HL-60/S4 treated with phorbol 12-myristate 13-acetate at 8.2 ng/mL for 4 days and 3 days (cell line): ENCODE results near the gene VAPA.
"Not testable (repeated sequence)": the region's sequence is repeated elsewhere in the genome, so short reads cannot be mapped to it uniquely, and the experiment has no call there.

ENCODE experiments used
- in situ Hi-C: fragments of 300-500 bp; cut with MboI; formaldehyde crosslinking; loops from 2 replicates; pipeline ENCODE4 v1.15.0; 2022; ENCODE audit warnings: low sequenced_read_pairs

VAPA gene

DNA sequence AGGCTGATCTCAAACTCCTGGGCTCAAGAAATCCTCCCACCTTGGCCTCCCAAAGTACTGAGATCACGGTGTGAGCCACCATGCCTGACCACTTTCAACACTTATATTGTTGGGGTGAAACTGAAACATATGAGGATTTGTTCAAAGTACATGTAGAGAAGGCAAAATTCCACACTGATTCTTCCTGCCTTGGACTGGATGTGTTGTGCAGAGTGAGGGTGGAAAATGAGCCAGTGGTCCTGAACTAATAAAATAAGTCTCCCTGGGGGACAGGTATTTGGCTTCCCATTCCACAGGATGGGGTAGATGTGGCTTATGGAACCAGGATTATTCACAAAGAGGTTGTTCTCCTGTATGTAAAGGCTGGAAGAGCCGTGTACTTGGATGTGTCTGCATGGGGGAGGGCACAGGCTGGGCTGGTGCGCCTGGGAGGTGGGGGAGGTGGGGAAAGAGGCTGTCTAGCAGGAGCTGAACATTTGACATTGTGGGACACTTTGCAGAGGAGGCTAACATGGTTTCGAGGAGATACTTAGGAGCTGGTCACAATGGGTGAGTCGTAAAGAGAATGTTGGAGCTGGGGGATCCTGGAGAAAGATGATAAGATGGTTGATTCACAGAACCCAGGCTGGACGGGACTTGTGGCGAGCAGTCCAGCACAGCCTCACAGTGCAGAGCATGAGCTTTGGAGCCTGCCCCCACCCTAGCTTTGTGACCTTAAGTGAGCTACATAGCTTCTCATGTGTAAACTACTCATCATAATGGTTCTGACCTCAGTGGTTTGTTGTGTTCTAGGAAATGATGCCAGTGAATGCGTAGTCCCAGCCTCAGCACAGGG lies 28.4 kb upstream of the VAPA start, which contains the start of gene TXNDC2:
TSS of gene TXNDC2 (plus strand) at position 804 of the 835 bp plus-strand sequence. CDS start 708 bp downstream, outside the sequence.
- in situ Hi-C loops, result no loop called here

DNA sequence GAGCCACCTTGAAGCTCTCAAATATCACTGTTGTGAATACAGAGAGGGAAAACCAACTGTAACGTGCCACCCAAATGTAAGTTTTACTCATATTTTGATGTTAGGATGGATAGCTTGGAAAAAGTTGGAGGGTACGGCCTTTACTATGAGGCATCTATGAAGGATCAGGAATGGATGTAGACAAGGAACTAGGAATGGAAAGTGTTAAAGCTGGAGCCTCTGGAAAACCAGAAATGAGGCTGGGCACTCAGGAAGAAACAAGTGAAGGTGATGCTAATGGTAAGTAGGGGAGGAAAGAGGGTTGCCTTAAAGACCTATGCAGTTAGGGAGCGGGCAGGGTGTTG lies 27.8 kb upstream of the VAPA start:
- in situ Hi-C loops, result no loop called here

DNA sequence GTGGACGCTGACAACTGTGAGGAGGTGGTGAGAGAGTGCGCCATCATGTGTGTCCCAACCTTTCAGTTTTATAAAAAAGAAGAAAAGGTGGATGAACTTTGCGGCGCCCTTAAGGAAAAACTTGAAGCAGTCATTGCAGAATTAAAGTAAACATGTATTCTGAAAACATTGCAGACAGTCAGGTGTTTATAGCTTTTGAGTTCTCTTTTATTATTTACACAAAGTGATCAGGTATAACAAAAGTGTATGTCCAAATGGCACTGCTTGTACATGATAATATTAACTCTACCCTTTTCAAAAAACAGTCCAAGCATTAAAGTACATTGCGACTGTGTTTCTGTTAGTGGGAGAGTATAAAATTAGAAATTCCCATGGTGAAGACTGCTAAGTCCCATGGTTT lies 25.8 kb upstream of the VAPA start:
- in situ Hi-C loops, result no loop called here

DNA sequence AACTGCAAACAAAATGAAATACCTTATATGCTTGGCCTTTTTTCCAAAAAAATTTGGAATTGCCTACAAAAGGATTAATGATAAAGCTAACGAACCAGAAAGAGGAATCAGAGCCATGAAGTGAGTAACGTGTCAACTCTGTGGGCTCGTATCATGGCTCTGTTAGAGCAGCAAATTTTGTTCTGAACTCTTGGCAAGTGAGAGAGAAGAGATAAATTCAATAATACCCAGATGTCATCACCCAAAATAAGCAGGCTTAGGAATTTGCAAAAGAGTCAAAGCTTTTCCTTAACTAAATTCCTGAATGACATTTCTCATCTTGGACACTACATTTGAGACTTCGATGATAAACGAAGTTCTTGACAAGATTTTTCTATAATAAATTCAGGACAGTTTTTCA lies 23.6 kb upstream of the VAPA start:
- in situ Hi-C loops, result no loop called here

DNA sequence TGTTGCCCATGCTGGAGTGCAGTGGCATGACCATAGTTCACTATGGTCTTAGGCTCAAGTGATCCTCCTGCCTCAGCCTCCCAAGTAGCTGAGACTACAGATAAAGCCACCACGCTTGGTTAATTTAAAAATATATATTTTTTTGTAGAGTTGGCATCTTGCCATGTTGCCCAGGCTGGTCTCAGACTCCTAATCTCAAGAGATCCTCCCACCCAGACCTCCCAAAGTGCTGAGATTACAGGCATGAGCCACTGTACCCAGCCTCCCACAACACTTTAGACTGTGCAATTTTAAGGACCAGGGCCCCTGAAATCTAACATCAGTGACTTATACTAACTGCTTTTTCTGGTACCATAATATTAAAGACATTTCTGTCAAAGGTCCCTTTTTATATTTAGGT lies 22.9 kb upstream of the VAPA start:
- in situ Hi-C loops, result no loop called here

DNA sequence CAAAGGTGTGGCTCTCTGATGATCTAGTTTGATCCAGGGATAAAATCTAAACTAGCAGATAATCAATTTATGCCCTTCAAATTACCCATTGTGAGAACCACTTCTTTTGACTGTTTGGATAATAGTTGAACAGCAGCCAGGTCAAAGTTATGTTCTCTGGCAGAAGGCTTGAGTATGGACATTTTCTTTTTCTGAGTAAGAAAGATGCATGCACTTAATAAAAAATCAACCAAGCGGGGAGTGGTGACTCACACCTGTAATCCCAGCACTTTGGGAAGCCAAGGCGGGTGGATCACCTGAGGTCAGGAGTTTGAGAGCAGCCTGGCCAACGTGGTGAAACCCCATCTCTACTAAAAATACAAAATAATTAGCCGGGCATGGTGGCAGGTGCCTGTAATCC lies 22.3 kb upstream of the VAPA start:
- in situ Hi-C loops, result not testable (repeated sequence)

DNA sequence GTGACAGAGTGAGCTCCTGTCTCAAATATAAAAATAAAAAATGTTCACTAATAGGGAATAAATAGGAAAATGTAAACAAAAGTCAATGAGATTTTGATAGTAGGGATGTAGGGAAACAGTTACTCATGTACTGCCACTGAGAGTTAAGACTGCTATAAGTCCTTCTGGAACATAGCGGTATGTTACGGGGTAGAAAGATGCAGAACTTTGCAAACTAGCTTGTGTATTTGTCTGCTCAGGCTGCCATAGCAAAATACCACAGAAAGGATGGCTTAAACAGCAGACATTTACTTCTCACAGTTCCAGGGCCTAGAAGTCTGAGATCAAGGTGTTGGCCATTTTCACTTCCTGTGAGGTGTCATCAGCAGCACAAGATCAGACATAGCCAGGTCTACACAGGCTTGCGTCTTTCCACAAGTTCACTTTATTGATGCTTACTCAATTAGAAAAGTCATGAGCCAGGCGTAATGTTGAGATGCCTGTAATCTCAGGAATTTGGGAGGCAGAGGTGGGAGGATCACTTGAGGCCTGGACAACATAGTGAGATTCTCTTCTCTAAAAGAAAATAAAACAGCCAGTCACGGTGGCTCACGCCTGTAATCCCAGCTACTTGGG lies 19.3 kb upstream of the VAPA start:
- in situ Hi-C loops, result no loop called here

DNA sequence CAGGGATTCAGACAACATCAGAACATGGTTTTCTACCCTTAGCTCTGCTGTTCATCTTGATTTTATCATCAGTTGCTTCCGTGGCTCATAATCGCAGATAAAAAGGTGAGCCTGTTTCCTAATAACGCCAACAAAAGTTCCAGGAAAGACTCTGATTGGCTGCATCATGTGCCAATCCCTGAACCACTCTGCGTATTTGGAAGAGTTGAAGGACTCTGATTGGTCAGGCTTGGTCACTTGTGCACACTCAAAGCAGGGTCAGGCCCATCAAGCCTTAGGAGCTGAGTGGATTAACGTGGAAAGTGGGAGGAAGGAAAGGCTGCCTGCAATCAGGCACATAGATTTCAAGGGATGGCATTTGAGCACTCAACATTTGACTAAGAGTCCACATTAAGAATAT lies 16.7 kb upstream of the VAPA start:
- in situ Hi-C loops, result no loop called here

DNA sequence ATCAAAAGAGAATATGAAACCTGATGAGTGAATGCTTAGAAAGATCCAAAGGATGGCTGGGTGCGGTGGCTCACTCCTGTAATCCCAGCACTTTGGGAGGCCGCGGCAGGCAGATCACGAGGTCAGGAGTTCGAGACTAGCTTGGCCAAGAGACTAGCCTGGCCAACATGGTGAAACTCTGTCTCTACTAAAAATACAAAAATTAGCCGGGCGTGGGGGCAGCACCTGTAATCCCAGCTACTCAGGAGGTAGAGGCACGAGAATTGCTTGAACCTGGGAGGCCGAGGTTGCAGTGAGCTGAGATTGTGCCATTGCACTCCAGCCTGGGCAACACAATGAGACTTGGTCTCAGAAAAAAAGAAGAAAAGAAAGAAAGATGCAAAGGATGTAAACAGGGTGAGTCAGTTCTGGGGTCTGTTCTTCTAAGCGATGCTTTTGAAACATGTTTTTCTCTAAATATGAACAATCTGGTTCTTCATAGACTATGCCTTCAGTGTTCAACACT lies 16.0 kb upstream of the VAPA start:
- in situ Hi-C loops, result not testable (repeated sequence)

DNA sequence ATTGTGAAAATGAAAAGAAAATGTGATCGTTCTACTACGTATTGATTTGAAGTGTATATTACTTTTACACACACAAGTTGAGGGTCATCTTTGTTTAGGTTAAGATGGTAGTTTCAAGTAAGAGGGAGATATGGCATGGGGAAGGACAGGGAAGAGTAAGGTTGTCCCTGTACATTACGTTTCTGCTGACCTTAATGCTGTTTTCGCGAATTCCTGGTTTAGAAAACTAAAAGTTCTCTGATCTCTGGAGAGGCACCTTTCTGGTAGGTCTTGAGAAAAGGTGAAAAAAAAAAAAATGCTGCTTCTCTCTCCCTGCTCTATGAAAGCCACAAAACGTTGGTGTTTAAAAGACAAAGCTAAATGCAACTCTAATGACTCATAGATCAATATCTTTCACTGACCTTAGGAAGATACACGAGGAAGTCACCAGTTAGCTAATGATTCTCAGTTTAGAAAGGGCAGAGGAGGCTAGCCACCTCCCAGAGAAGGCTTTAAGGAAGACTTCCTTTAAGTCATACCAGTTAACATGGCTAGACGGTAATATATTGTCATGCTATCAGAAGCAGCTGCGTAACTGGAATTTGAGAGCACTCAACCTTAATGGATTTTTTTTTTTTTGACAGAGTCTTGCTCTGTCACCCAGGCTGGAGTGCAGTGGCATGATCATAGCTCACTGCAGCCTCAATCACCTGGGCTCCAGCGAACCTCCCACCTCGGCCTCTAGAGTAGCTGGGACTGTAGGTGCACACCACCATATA lies 14.8 kb upstream of the VAPA start:
- in situ Hi-C loops, result no loop called here

DNA sequence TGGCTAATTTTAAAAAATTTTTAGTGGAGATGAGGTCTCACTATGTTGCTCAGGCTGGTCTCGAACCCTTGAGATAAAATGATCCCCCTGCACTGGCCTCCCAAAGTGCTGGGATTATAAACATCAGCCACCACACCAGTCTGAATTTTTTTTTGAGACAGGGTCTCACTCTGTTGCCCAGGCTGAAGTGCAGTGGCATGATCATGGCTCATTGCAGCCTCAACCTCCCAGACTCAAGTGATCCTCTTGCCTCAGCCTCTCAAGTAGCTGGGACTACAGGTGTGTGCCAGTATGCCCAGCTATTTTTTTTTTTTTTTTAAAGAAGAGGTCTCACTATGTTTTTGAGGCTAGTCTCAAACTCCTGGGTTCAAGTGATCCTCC lies 14.3 kb upstream of the VAPA start:
- in situ Hi-C loops, result not testable (repeated sequence)

DNA sequence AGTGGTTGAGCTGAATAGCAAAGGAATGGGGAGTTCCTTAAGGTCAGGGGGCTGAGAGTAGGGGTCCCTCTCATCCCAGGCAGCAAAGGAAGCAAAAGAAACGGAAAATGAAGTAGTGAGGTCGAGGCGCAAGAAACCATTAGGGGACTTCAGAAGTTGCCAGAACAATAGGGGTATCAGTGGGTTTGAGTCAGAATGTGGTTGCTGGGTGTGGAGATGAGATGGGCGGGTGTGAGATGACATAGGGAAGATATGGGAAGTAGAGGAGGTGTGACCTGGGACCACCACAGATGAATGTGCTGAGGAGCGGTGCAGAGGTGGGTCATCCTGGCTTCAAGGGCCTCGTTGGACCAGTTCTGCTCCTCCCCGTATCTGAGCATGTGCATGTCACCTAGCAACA lies 13.1 kb upstream of the VAPA start:
- in situ Hi-C loops, result loop anchor here (25.0 kb wide), 1 partner anchor 88 kb away; no protein-coding TSS in a partner anchor

DNA sequence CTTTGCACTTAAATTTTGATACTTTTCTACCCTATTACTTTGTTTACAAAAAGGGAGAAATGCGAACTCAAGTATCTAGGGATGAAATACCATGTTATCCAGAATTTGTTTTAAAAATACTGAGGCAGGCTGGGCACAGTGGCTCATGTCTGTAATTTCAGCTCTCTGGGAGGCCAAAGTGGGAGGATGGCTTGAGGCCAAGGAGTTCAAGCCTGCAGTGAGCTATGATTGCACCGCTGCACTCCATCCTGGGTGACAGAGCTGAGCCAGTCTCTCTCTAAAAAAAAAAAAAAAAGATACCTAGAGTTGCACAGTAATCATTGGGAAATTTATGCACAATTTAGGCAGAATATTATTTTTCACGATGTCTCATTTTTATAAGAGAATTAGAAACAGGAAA lies 12.4 kb upstream of the VAPA start:
- in situ Hi-C loops, result loop anchor here (25.0 kb wide), 1 partner anchor 89 kb away; no protein-coding TSS in a partner anchor

DNA sequence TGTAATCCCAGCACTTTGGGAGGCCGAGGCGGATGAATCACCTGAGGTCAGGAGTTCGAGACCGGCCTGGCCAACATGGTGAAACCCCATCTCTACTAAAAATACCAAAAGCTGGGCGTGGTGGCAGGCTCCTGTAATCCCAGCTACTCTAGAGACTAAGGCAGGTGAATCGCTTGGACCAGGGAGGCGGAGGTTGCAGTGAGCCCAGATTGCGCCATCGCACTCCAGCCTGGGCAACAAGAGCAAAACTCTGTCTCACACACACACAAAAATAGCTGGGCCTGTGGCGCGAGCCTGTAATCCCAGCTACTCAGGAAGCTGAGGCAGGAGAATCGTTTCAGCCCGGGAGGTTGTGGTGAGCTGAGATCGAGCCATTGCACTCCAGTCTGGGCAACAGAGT lies 11.6 kb upstream of the VAPA start:
- in situ Hi-C loops, result loop anchor here (25.0 kb wide), 1 partner anchor 90 kb away; no protein-coding TSS in a partner anchor

DNA sequence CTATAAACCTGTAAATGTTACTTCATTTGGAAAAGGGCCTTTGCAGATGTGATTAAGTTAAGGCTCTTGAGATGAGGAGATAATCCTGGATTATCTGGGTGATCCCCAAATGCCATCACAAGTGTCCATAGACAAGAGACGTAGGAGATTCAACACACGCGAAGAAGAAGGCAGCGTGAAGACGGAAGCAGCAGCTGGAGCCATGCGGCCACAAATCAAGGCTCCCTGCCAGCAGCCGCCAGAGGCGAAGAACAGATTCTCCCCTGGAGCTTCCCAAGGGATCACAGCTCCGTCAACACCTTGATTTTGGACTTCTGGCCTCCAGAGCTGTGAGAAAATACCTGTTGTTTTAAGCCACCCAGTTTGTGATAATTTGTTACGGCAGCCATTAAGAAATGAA lies 11.0 kb upstream of the VAPA start:
- in situ Hi-C loops, result loop anchor here (25.0 kb wide), 1 partner anchor 91 kb away; no protein-coding TSS in a partner anchor

DNA sequence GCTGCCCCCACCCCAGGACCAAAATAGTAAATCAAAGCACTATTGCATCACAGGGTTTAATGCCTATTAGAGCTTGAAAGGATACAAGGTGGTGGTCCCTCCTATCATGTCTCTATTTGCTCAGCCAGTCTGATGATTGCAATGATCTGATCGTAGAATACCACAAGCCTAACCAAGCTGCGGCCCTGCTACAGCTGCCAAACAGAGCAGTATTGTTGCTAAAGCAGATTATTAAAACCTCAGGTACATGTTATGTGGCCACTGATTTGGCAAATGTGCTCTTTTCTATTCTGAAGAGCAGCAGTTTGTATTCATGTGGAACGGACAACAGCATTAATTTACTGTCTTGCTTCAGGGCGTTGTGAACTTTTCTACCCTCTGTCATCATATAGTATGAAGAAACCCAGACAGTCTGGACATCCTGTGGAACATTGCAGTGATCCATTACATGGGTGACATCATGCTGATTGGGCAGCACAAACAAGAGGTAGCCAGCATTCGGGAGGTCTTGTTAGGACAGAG lies 8.4 kb upstream of the VAPA start:
- in situ Hi-C loops, result loop anchor here (25.0 kb wide), 1 partner anchor 93 kb away; no protein-coding TSS in a partner anchor

DNA sequence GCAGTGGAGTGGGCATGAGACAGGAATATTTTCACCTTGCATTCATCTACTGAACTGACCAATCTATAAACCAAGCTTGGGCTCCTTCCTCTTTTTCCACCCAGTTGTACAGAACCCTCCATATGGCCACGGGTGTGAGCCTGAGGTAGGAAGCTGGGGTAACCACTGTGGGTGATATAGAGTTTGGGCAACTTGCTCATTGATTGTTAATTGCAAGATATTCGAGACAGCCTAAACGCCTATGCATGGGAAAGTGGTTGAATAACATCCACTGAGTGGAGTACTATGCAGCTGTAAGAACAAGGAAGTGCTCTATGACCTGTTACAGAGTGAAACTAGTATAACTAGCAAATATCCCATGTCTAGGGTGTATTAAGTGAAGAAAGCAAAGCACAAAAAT lies 7.3 kb upstream of the VAPA start:
- in situ Hi-C loops, result loop anchor here (25.0 kb wide), 1 partner anchor 94 kb away; no protein-coding TSS in a partner anchor

DNA sequence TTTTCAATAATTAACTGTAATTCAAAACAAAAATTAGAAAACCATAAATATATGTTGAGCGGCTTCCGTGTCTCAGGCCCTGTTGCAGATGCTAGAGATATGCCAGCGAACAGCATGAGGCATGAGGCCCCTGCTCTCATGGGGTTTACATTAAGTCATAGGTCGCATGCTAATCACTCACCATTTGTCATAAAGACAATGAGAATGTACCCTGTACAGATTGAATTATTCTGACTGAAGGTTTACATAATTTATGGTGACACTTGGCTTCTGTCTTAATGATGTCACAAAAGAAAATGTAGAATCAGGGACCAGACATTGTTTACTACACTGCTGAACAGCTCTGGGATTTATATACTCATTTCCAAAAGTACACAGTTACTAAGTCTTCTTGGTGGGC lies 5.9 kb upstream of the VAPA start:
- in situ Hi-C loops, result loop anchor here (25.0 kb wide), 1 partner anchor 96 kb away; no protein-coding TSS in a partner anchor

DNA sequence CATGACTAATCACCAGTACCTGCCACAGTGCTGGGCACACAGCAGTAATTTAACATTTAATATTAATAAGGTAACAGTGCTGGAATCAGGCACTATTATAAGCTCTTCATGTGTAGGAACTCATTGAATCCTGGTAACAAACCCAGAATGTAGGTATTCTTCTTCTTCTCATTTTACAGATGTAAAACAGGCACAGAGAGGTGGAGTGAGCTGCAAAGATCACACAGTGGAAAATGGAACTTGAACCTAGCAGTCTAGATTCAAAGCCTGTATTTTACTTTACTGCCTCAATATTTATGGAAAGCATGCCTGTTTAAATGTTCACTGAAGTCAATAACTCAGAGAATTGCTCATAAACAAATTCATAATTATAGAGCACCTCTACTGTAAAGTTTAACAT lies 3.7 kb upstream of the VAPA start:
- in situ Hi-C loops, result loop anchor here (25.0 kb wide), 1 partner anchor 98 kb away; no protein-coding TSS in a partner anchor

DNA sequence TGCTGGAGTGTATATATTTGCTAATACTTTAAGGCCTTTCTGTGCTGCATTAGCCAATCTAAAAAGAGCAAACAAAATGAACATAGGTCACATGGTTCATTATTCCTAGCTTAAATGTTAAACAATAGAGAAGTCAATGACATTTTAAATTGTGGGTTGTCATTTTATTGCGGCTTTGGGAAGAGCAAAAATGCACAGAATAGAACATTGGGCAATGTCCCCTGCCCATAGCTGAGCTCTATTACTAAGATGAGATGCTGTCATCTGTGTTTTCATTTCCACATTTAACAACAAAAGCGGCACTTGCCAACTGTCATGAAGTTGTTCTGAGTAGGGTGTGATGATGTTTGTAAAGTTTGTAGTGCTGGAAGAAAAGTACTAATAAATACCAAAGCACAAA lies 3.2 kb upstream of the VAPA start:
- in situ Hi-C loops, result loop anchor here (25.0 kb wide), 1 partner anchor 98 kb away; no protein-coding TSS in a partner anchor

DNA sequence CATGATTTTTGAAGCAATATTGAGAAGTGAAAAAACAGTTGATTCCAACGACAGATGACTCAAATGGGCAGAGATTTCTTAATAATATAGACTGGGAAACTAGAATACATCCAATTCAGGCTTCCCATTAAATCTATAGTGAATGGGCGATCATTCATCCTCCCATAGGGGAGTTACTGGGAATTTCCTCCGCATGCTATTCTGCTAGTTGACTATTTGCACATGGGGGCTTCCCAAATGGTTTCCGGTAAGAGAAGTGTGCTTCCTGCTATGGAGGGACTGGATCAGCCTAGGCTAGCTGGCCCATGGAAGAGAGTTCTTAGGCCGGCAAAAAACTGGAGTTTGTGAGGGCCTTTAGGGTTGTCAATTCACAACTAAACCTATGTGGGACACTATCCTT lies 2.6 kb upstream of the VAPA start:
- in situ Hi-C loops, result loop anchor here (25.0 kb wide), 1 partner anchor 99 kb away; no protein-coding TSS in a partner anchor
